HUDEP-2 (cell line): ENCODE measurements around the gene PCDH10.
A peak's percentile ranks its signal among the peaks of the same experiment; 100 is the strongest.

Experiments
- DNase-seq, 76 experiments: peaks; one replicate each; lab custom pipeline; 2025; ENCODE audit not compliant: unreplicated experiment in 76 of 76; lab: John Stamatoyannopoulos, UW

Gene PCDH10

GRCh38 chr4:133148690-133149363, at the start of gene PCDH10:
Gene PCDH10, plus strand, starts transcription at chr4:133149294. Its CDS starts 847 bp downstream, at chr4:133150141.
- peak in 34 of 76 experiments; percentile 1 to 67 (median 28) for DNase-seq

DNA sequence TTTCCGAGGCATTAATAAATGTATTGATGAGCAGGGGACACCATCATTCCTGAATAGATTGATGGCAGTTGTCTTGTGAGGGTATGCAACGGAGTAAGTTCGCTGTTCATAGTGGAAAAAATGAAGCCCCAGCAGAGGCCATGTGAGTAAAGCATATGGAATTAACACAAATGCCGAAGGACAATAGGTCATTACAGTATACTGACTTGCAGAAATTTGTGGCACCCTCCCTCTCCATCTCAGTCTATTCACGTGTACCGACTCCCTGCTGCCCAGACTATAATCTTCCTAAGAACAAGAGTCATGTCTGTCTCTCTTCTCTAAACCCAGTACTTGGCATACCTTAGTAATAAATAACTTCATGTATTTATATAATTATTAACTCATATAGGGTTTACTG, 47.1 kb upstream of the PCDH10 start:
- DNase-seq = no peak

GRCh38 chr4:133102612-133103409, 46.3 kb upstream of the PCDH10 start:
- no peak for DNase-seq

GRCh38 chr4:133112641-133113040, 36.5 kb upstream of the PCDH10 start:
- DNase-seq = no peak

DNA sequence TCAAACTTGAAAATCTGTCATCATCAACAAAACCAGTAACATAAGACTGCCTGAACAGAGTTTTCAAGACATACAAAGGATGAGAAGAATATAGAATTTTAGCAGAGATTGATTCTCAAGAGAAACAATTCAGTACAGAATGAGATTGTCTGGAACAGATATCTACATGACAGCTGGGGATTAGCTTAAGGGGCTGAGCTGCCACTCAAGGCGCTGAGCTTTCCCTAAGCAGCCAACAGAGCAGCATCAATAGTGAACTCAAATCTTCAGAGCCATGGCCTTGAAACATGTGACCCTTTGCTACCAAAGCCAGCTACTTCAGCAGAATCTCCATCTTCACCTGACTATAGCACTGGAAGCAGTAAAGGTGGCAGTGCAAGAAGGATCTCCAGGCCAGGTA, 24.3 kb upstream of the PCDH10 start:
- DNase-seq = no peak

GRCh38 chr4:133127500-133127899, 21.6 kb upstream of the PCDH10 start:
- no peak for DNase-seq

DNA sequence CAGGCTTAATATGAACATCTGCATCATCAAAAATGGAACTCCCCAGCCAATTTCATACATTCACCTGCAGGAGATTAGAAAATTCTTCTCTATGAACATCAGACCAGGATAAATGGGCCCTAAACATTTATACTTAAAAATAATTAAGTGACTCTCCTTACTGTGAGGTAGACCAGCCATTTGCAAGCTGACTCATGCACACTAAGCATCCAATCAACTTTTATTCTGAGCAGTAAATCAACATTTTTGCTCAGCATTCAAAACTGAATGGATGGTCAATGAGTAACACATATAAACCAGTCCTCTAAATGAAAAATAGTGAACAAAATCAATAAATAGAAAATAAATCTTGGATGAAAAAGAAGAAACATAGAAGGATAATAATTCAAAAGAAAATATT, 19.9 kb upstream of the PCDH10 start:
- DNase-seq = no peak

- DNase-seq = no peak
Observed at GRCh38 chr4:133130171-133130570, 18.9 kb upstream of the PCDH10 start.

DNA sequence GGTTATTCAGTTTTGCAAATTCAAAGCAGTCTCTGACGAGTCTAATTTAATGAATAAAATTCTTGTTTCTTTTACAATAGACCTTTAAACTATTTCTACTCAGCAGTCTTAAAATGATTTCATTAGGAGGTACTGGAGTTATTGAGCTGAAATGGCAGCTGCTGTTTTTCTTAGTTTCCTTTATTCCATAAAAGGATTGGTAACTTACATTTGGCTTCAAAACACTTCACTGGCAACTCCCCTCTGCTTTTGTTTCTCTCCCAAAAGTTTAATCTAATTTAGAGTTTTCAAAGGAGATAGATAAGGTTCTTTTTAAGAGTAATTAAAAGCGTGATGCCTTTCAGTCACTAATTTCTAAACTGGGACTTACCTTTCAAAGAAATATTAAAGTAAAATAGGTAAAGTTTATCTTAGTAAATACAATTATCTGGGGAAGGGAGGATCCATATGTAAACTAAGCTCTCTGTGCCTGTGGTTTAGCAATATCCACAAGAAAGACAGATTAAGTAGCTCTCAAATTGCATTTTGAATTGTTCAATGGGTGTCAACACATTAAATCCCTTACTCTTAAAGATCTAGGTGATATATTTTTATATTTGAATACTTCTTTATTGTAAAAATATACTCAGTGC, 17.1 kb upstream of the PCDH10 start:
- DNase-seq = no peak

DNA sequence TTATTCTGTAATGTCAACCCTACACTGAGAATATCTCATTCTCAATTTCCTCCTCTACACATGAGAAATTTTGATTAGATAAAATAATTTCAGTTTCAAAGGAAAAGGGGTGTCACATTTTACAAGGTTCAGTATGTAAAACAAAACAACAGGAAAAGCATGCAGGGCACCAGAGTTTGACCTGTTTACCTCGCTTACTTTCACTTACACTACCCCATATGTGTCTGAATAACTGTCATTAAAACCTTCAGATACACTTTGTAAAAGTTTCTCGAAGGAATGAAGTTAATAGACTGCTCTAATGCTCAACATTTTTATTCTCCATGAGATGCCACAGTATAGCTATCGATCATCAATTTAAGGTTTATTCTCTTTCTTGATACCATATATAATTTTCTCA, 12.3 kb upstream of the PCDH10 start:
- no peak for DNase-seq

GRCh38 chr4:133137571-133137970, 11.5 kb upstream of the PCDH10 start:
- DNase-seq = no peak

- DNase-seq = no peak
Observed at GRCh38 chr4:133143775-133144430, 5.2 kb upstream of the PCDH10 start.

GRCh38 chr4:133145241-133145640, 3.9 kb upstream of the PCDH10 start:
- no peak for DNase-seq

DNA sequence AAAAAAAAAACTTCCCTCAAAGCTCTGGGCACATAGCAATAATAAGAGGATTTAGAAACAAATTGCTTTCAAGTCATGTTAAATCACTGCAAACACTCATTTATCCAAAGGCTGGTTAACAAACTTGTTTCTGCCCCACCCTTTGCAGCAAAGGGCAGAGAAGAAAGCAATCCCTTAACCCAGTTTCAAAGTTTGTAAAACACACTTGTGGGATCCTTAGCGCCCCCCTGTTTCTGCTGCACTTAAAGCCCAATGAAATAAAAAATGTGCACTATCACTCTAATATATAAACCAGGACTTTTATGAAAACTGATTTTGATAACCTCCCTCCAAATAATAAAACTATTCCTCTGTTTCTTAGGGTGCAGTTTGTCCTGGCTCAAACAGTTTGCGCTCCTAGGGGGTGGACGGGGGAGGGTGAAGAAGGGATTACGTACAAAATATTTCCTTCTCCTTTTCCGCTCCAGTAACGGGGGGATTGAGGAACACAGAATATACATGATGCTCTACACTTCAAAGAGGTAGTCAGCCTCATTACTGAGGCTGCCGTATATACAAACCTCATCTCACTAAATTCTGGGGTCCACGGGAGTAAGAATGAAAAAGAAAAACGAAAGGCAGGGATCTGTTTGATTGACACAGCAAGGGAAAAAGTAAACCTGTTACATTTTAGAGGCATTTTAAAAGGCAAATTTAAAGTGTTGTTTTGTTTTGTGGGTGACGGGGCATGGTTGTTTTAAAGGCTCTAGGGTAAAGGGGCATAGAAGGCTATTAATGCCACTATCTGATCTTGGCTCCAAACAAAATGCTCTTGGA, 3.1 kb upstream of the PCDH10 start:
- no peak for DNase-seq

- peak in 13 of 76 experiments; percentile 1 to 25 (median 8) for DNase-seq
Observed at GRCh38 chr4:133146574-133147241, 2.4 kb upstream of the PCDH10 start.

GRCh38 chr4:133147286-133147821, 1.7 kb upstream of the PCDH10 start:
- DNase-seq = no peak

DNA sequence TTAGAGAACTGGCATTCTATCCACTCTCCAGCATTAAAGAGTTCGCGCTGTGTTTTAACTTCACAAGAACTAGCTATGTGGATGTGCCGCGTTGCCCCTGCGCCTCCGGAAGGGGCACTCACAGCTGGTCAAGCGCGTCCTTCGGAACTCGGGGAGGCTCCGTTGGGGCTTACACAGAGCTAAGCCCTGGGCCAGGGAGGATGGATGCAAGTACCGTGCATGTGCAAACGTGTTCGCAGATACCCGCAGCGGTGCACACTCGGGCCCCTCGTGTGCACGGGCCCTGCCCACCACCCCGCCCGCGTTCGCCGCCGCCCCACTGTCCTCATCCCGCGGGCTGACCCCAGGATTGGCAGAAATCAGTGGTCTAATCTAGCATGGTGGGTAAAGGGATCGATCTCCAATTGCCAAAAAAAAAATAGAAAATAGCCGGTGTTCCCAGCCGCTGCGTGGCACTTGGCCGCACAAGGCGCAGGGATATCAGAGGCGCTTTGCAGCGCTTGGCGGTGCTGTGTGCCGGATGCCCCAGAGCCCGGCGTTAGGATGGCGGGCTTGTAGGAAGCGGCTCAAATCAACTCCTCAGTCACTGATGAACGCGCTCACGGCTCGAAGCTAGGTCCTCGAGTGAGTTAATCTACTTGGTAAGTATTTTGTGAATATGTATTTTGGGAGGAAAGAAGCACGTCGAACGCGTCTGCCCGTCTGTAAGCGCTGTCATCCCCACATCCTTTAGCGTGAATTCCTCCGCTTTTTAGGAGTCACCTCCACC, 989 bp upstream of the PCDH10 start:
- no peak for DNase-seq

- no peak for DNase-seq
Observed at GRCh38 chr4:133149364-133149695, 236 bp downstream of the PCDH10 start.

- DNase-seq = no peak
Observed at GRCh38 chr4:133149932-133150471, 908 bp downstream of the PCDH10 start.
